Ishikawa (cell line): ENCODE measurements around the gene PDE10A.

ENCODE experiments used
- CEBPB ChIP-seq: IDR thresholded peaks from 2 replicates; pipeline ENCODE4 v1.6.1; 2012
- CREB1 ChIP-seq: IDR thresholded peaks from 2 replicates; pipeline ENCODE4 v1.6.1; 2012; ENCODE audit warnings: low read depth
- EGR1 ChIP-seq: IDR thresholded peaks from 2 replicates; pipeline ENCODE4 v1.6.1; 2012
- EP300 ChIP-seq: IDR thresholded peaks from 2 replicates; pipeline ENCODE4 v1.6.1; 2012; ENCODE audit warnings: borderline replicate concordance
- FOXM1 ChIP-seq: IDR thresholded peaks from 2 replicates; pipeline ENCODE4 v1.6.1; 2012; ENCODE audit warnings: low read depth, borderline replicate concordance
- MAX ChIP-seq: IDR thresholded peaks from 2 replicates; pipeline ENCODE4 v1.6.1; 2012
- NFIC ChIP-seq: IDR thresholded peaks from 2 replicates; pipeline ENCODE4 v1.6.1; 2012
- RAD21 ChIP-seq: IDR thresholded peaks from 2 replicates; pipeline ENCODE4 v1.6.1; 2012; ENCODE audit warnings: low read depth
- TAF1 ChIP-seq: IDR thresholded peaks from 2 replicates; pipeline ENCODE4 v1.6.1; 2012; ENCODE audit warnings: low read depth, mild to moderate bottlenecking
- TCF12 ChIP-seq: IDR thresholded peaks from 2 replicates; pipeline ENCODE4 v1.6.1; 2012; ENCODE audit warnings: low read depth
- TEAD4 ChIP-seq: IDR thresholded peaks from 2 replicates; pipeline ENCODE4 v1.6.1; 2012
- USF1 ChIP-seq: IDR thresholded peaks from 2 replicates; pipeline ENCODE4 v1.6.1; 2012
- YY1 ChIP-seq: IDR thresholded peaks from 2 replicates; pipeline ENCODE4 v1.6.1; 2012; ENCODE audit warnings: low read depth
- ZBTB7A ChIP-seq: IDR thresholded peaks from 2 replicates; pipeline ENCODE4 v1.6.1; 2012; ENCODE audit warnings: low read depth
- TF ChIP-seq, protein P1 (sequence below): IDR thresholded peaks from 2 replicates; pipeline ENCODE4 v1.6.1; 2012; ENCODE audit warnings: low read depth, mild to moderate bottlenecking

PDE10A gene

GRCh38 chr6:165624871-165625639, 38.0 kb downstream of the PDE10A start:
- no peak for TF ChIP-seq ZBTB7A
- no peak for TF ChIP-seq FOXM1
- no peak for TF ChIP-seq TEAD4
- TF ChIP-seq CREB1 = no peak
- no peak for TF ChIP-seq MAX
- TF ChIP-seq, protein P1, sequence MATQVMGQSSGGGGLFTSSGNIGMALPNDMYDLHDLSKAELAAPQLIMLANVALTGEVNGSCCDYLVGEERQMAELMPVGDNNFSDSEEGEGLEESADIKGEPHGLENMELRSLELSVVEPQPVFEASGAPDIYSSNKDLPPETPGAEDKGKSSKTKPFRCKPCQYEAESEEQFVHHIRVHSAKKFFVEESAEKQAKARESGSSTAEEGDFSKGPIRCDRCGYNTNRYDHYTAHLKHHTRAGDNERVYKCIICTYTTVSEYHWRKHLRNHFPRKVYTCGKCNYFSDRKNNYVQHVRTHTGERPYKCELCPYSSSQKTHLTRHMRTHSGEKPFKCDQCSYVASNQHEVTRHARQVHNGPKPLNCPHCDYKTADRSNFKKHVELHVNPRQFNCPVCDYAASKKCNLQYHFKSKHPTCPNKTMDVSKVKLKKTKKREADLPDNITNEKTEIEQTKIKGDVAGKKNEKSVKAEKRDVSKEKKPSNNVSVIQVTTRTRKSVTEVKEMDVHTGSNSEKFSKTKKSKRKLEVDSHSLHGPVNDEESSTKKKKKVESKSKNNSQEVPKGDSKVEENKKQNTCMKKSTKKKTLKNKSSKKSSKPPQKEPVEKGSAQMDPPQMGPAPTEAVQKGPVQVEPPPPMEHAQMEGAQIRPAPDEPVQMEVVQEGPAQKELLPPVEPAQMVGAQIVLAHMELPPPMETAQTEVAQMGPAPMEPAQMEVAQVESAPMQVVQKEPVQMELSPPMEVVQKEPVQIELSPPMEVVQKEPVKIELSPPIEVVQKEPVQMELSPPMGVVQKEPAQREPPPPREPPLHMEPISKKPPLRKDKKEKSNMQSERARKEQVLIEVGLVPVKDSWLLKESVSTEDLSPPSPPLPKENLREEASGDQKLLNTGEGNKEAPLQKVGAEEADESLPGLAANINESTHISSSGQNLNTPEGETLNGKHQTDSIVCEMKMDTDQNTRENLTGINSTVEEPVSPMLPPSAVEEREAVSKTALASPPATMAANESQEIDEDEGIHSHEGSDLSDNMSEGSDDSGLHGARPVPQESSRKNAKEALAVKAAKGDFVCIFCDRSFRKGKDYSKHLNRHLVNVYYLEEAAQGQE = no peak
- TF ChIP-seq CEBPB = no peak

- TF ChIP-seq USF1 (no peak), EGR1 (no peak), CEBPB (no peak), TEAD4 (no peak), NFIC (no peak), TAF1 (no peak), MAX (no peak), YY1 (no peak), EP300 (no peak), ZBTB7A (no peak), RAD21 (no peak), FOXM1 (no peak), TCF12 (no peak), CREB1 (no peak)
- TF ChIP-seq, protein P1 = no peak
These were observed 41.1 kb downstream of the PDE10A start for GRCh38 chr6:165621940-165622339.

DNA sequence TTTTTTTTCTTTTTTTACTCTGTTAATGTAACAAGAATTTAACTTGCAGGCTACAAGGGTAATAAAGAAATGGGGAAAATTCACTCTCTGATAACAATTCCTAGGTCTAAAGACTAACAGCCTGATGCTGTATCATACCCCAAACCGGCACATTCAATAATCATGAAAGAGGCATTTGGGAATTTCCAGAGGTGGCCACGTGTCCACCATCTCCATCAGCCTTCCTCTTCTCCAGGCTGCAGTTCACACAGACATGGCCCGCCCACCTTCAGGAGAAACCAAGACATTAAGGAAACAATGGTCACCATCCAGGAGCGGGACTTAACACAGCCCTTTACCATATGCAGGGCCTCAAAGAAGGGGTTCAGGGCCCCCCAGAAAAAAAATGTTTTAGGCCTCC, 44.8 kb downstream of the PDE10A start:
- TF ChIP-seq, protein P1 = no peak
- TF ChIP-seq TEAD4 (no peak), YY1 (no peak), CEBPB (no peak), NFIC (no peak), CREB1 (no peak), TCF12 (no peak), EP300 (no peak), ZBTB7A (no peak), USF1 (no peak), RAD21 (no peak), TAF1 (no peak), MAX (no peak), FOXM1 (no peak), EGR1 (no peak)

DNA sequence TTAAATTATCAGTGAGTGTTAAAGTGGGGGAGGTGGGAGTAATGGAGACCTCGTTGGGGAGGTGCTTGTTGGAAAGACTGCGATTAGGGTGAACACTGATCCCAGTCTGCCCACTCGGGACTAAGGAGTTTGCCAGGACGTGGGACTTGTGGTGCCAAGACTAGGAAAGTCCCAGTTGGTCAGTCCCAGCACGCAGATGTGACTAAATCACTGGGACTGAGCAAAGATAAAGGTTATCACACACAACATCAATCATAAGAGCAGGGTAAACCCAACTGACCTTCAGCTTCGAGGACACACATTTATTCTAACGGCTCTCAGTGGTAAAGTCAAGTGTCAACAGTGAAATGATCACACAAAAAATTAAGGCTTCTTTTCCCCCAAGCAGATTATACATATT, 45.5 kb downstream of the PDE10A start:
- TF ChIP-seq CREB1 (no peak), TEAD4 (no peak), FOXM1 (no peak), NFIC (no peak), YY1 (no peak), MAX (no peak), USF1 (no peak), EGR1 (no peak)
